ENCODE results near the gene ECE1. TPM values are rescaled to one million over a fixed set of nuclear protein-coding genes. Genes with fewer than 3 reads are reported as not detected.
A peak's percentile ranks its signal among the peaks of the same experiment; 100 is the strongest.
"Not testable (repeated sequence)": the region's sequence is repeated elsewhere in the genome, so short reads cannot be mapped to it uniquely, and the experiment has no call there.

ECE1 gene
- total and polyA plus RNA-seq, 9 donors: 37.3 to 313 (median 119) TPM

DNA sequence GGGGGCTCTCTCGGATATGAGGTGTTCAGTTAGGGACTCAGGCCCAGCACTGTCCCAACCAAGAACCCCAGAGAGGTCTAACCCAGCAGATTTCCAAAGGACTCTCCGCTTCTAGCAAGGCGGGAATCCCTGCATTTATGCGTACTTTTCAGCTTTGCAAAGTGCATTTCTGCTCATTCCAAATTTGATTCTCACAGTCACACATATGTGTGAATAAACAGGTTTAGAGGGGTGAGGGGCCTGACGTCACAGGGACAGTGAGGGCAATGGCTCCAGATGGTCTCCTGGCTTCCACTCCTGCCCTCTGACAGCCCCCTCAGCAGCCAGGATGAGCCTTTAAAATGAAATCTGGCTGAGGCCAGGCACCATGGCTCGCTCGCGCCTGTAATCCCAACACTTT is 921 bp upstream of the ECE1 start:
- Histone ChIP-seq H3K4me1 (ENCODE audit: insufficient read depth) (peaks cover 17% of the 10 kb centered on the region), H3K36me3 (no peaks in the 10 kb centered on the region), H3K4me3 (no peak overlapping the region), H3K27ac (peak overlapping the region in 1 of 2 donors; percentile 76), H3K27me3 (no peaks in the 10 kb centered on the region), H3K9me3 (no peaks in the 10 kb centered on the region)
- intact Hi-C loops (cut with DNase I): no loop called here
- no peak for DNase-seq
- WGBS, 3 donors: 87 to 92% (median 91%) methylated on average over 8 of the region's 8 CpGs
- TF ChIP-seq POLR2A (IDR thresholded peaks at IDR 0.05) (no peak), EP300 (IDR thresholded peaks at IDR 0.05) (no peak)
- TF ChIP-seq, protein P1, sequence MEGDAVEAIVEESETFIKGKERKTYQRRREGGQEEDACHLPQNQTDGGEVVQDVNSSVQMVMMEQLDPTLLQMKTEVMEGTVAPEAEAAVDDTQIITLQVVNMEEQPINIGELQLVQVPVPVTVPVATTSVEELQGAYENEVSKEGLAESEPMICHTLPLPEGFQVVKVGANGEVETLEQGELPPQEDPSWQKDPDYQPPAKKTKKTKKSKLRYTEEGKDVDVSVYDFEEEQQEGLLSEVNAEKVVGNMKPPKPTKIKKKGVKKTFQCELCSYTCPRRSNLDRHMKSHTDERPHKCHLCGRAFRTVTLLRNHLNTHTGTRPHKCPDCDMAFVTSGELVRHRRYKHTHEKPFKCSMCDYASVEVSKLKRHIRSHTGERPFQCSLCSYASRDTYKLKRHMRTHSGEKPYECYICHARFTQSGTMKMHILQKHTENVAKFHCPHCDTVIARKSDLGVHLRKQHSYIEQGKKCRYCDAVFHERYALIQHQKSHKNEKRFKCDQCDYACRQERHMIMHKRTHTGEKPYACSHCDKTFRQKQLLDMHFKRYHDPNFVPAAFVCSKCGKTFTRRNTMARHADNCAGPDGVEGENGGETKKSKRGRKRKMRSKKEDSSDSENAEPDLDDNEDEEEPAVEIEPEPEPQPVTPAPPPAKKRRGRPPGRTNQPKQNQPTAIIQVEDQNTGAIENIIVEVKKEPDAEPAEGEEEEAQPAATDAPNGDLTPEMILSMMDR (IDR thresholded peaks at IDR 0.05): no peak

GRCh38 chr1:21290546-21290944 is 282 bp upstream of the ECE1 start:
- Histone ChIP-seq H3K4me1 (ENCODE audit: insufficient read depth) (peaks cover 13% of the 10 kb centered on the region), H3K9me3 (no peaks in the 10 kb centered on the region)
- 4 to 7% (median 6%) methylated on average over 9 of the region's 9 CpGs for WGBS, 3 donors

DNA sequence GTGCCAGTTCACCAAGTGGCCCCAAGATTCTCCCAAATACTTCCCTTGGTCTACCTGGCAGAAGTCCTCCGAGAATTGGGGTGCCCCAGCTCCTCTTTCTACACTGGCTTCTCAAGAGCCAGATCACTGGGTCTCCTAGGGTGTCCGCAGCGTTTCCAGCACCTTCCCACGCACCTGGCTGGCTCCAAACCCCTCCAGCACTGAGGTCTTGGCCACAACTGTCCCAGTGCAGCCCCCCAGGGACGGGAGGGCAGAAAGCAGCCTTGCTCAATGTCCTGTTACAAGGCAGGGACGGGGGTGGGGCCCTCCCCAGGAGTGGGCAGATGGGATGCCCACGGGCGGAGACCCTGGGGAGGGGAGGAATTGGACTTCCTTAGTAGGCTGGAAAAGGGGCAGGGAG is 1.1 kb downstream of the ECE1 start:
- TF ChIP-seq, protein P1 (IDR thresholded peaks at IDR 0.05): no peak
- no peak for TF ChIP-seq EP300 (IDR thresholded peaks at IDR 0.05)
- TF ChIP-seq POLR2A (IDR thresholded peaks at IDR 0.05): no peak
- intact Hi-C loops (cut with DNase I): no loop called here
- H3K9me3 ChIP-seq: no peaks in the 10 kb centered on the region
- WGBS, 3 donors: 75 to 85% (median 78%) methylated on average over 8 of the region's 8 CpGs
- no peaks in the 10 kb centered on the region for H3K36me3 ChIP-seq
- H3K4me1 ChIP-seq (ENCODE audit: insufficient read depth): peaks cover 13% of the 10 kb centered on the region
- DNase-seq: no peak
- peak overlapping the region; percentile 52 for H3K4me3 ChIP-seq
- H3K27ac ChIP-seq: peak overlapping the region; percentile 76 to 78
- no peaks in the 10 kb centered on the region for H3K27me3 ChIP-seq

More at GRCh38 chr1:21290546-21290944, 282 bp upstream of the ECE1 start:
- Histone ChIP-seq H3K27ac (peak overlapping the region; percentile 76 to 78), H3K4me3 (peak overlapping the region; percentile 52), H3K36me3 (no peaks in the 10 kb centered on the region), H3K27me3 (no peaks in the 10 kb centered on the region)
- no peak for DNase-seq
- intact Hi-C loops (cut with DNase I): no loop called here
- TF ChIP-seq EP300 (IDR thresholded peaks at IDR 0.05): no peak
- no peak for TF ChIP-seq POLR2A (IDR thresholded peaks at IDR 0.05)
- TF ChIP-seq, protein P1 (IDR thresholded peaks at IDR 0.05): no peak

- TF ChIP-seq POLR2A (IDR thresholded peaks at IDR 0.05) (no peak), EP300 (IDR thresholded peaks at IDR 0.05) (no peak)
- TF ChIP-seq, protein P1 (IDR thresholded peaks at IDR 0.05): no peak
- Histone ChIP-seq H3K36me3 (no peaks in the 10 kb centered on the region), H3K4me3 (no peak overlapping the region), H3K4me1 (ENCODE audit: insufficient read depth) (peaks cover 13% of the 10 kb centered on the region), H3K27me3 (no peaks in the 10 kb centered on the region), H3K9me3 (no peaks in the 10 kb centered on the region), H3K27ac (peak overlapping the region in 1 of 2 donors; percentile 76)
- intact Hi-C loops (cut with DNase I): no loop called here
- 42 to 54% (median 46%) methylated on average over 8 of the region's 8 CpGs for WGBS, 3 donors
- DNase-seq: no peak
These were observed 2.3 kb downstream of the ECE1 start for GRCh38 chr1:21287905-21288514.

DNA sequence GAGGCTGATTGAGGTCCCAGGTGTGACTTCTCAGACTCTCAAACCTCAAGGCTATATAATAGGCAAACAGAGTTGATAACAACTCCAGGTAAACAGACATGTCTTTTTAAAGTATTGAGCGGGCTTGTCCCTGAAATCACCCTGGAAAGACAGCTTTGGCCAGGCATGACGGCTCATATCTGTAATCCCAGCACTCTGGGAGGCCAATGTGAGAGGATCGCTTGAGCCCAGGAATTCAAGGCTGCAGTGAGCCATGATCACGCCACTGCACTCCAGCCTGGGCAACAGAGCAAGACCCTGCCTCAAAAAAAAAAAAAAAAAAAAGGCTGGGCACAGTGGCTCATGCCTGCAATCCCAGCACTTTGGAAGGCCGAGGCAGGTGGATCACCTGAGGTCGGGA is 4.9 kb downstream of the ECE1 start:
- H3K27me3 ChIP-seq; H3K27ac ChIP-seq; H3K36me3 ChIP-seq; H3K4me3 ChIP-seq; DNase-seq; intact Hi-C loops (cut with DNase I); H3K9me3 ChIP-seq: not testable (repeated sequence)
- WGBS, 3 donors: 89 to 90% (median 90%) methylated on average over 6 of the region's 6 CpGs
- H3K4me1 ChIP-seq (ENCODE audit: insufficient read depth): peaks cover 12% of the 10 kb centered on the region

All from ovary (tissue), 9 donors.